Measurements from ENCODE around the gene PDE4D.
"Not testable (repeated sequence)": the region's sequence is repeated elsewhere in the genome, so short reads cannot be mapped to it uniquely, and the experiment has no call there.

PDE4D gene

DNA sequence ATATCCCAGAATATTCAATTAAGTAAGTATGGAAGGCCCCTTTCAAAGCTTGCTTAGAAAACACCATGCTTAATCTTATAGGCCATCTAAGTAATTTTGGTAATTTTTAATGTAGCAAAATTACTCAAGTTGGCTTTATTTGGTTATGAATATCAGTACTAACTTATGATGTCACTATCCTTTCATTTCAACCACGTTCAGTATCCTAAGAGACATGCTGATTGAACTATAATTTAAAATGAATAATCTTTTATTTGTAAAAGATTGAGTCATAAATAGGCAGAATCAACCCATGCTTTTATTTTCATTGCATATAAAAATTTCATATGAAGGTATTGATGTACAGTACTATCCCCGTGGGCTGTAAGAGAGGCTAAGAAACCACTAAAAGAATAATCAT, 923.7 kb downstream of the PDE4D start:
- DNase-seq (ENCODE audit: low read depth in 2 of 2) = no peak

DNA sequence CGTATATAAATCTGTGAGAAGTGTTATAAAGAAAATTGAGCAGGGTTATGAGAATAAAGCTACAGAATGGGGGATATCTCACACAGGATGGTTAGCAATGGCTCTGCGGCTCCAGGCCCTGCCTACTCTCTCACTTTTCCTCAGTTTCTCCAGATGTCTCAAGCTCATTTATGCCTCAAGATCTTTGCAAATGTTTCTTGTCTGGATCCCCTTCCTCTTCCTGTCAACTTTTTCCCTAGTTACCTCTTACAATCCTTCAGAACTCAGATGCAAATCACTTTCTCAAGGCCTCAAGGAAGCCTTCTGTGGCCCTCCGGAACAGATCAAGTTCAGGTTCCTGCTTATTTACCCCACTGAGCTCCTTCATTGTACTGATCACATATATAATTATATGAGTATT, 924.3 kb downstream of the PDE4D start:
- no peak for DNase-seq (ENCODE audit: low read depth in 2 of 2)

DNA sequence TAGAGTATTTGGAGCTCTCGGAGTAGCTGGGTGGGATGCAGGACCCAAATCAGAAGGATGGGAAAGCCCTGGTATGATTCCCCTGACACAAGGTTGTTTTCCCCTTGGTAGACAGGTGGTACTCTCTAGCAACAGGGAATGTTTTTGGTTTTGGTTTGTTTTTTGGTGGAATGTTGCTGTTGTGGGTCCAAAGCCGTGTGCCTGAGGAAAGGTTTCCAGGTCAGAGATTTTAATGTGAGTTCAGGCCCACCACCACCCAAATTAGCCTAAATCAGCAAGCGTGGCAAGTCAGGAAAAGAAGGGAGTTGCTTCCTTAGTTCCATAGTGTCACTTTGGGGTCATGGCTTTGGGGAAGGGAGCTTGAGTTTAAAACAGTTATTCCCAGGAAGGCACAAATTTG, 925.2 kb downstream of the PDE4D start:
- DNase-seq (ENCODE audit: low read depth in 2 of 2) = no peak

DNA sequence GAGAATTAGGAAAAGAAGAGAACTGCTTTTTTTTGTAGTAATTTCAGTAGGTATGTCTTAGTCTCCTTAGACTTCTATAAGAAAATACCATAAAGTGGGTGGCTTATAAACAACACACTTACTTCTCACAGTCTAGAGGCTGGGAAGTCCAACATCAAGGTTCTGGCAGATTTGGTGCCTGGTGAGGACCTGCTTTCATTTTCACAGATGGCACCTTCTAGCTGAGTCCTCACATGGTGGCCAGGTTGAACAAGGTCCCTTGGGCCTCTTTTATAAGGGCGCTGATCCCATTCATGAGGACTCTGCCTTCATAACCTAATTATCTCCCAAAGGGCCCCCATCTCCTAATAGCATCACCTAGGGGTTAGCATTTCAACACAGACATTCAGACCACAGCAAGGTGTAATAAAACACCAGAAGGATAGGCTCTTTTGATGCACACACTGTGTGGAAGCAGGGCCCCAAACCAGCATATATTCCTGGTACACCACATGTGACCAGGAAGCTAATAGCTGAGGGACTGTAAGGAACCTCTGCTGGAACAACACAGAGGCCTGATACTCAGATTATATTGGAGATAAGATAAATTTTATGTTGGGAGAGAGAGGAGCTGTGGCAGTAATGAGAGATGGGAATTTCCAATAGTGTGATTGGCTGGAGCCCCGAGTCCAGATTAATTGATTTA, 925.8 kb downstream of the PDE4D start:
- DNase-seq (ENCODE audit: low read depth in 2 of 2) = no peak

GRCh38 chr5:58965677-58966414, 927.7 kb downstream of the PDE4D start:
- DNase-seq (ENCODE audit: low read depth in 2 of 2) = no peak

- DNase-seq (ENCODE audit: low read depth in 2 of 2) = no peak
Measured at GRCh38 chr5:58963821-58964220, 929.7 kb downstream of the PDE4D start.

DNA sequence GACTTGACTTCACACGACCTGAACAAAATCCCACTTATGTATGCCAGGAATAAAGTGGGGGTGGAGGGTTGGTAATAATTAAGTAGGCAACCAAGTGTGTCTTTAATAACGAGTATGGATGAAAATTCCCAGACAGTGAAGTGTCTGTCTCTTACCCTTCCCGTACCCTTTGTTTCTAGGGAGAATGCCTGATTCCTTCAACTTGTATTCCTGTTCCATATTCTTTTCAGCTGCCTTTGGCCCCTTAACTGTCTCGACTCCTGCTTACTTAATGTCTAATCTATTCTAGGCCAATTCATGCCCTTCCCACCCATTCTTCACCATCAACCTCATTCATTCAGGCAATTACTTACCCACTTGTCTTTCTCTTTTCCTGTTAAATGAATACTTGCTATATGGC, 930.2 kb downstream of the PDE4D start:
- DNase-seq (ENCODE audit: low read depth in 2 of 2) = no peak

DNA sequence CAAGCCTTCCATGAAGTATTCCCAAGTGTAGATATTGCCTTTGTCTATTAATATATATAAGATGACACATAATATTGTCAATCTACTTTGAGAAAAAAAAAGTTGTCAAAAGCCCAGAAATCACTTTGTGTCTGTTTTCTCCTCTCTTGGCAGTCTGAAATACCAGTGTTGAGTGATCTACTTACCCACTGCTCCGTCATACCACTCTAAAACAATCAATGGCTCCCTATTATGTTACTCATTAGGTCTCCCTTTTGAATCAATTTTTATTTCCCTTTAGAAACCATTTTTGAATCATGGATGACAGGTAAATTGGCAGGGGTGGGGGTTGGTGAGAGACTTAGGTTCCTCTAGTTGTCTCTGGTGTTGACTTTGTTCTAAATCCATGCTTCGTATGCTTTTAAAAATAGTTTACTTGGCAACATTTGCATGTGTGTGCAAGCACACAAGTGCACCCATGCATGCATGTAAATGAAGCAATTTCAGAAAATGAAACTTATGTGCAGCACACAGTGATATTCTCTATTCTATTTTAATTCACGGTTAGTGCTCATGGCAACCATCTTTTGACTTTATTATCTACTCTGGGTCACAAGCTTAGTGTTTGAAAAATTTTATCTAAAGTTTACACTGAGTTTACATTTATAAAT, 931.8 kb downstream of the PDE4D start:
- no peak for DNase-seq (ENCODE audit: low read depth in 2 of 2)

GRCh38 chr5:58958701-58959100, 934.8 kb downstream of the PDE4D start:
- DNase-seq (ENCODE audit: low read depth in 2 of 2) = no peak

DNA sequence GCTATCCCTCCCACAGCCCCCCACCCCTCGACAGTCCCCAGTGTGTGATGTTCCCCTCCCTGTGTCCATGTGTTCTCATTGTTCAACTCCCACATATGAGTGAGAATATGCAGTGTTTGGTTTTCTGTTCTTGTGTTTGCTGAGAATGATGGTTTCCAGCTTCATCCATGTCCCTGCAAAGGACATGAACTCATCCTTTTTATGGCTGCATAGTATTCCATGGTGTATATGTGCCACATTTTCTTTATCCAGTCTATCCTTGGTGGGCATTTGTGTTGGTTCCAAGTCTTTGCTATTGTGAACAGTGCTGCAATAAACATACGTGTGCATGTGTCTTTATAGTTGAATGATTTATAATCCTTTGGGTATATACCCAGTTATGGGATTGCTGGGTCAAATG, 940.3 kb downstream of the PDE4D start:
- not testable (repeated sequence) for DNase-seq (ENCODE audit: low read depth in 2 of 2)

DNA sequence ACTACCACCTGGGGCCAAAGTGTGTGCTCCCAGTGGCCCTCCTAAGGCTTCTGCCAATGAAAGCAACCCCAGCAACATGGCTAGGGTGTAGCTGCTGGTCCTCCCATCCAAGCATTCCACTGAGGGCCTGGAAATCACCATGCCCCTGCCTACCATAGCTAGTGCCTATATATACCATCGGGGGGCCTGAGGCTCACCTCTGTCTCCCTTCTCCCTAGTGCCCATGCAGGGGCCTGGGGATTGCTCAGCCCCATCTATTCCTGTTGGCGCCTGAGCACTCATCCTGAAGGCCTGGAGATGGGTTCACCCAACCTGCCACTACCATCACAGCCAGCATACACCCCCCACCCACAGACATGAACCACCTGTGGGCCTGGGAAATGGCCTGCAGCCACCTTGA, 943.3 kb downstream of the PDE4D start:
- DNase-seq (ENCODE audit: low read depth in 2 of 2) = no peak

DNA sequence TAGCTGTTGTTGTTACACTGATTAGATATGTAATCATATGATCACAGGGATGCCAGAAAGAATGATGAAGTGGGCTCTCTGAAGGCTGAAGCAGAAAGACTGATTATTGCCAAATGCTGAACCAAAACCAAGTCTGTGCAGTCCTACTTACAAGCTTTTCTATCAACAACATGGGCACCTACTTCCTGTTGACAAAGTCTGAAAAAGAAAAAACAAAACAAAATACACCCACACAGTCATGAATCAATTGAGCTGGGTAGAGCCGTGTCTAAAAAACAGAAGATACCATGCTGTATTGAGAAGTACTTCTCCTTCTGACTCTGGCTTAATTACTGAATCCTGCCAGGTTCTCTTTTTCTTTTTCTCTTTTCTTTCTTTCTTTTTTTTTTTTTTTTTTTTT, 947.3 kb downstream of the PDE4D start:
- no peak for DNase-seq (ENCODE audit: low read depth in 2 of 2)

DNA sequence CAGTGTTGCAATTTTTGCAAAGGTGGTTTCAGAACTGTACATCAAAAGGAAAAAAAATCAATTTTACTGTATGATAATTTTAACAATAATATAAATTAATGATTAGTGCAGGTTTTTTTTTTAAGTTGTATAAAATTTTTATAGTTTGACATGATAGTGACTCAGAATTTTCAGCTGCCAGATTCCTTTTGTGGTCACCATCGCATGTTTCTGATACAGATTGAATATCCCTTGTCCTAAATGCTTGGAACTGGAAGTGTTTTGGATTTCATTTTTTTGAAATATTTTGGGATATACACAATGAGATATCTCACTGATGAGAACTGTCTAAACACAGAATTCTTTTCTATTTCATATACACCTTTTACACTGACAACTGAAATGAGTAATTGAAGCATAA, 949.3 kb downstream of the PDE4D start:
- DNase-seq (ENCODE audit: low read depth in 2 of 2) = no peak

DNA sequence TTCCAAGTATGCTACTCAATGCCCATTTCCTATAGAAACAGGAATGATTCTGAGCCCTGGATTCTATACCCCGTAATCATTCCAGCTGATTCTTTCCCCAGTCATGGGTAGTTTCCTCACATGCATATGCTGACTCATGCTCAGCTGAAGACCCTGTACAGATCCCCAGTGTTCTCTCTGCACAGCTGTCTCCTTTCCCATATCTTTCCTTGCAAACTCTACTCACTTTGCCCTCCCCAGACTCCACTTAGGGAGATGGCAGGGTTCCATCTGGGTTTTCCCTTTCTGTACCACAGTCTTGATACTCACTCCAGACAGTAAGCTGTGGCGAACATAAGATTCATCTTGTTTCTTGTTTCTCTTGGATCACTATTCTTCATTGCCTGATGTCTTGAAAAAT, 953.1 kb downstream of the PDE4D start:
- DNase-seq (ENCODE audit: low read depth in 2 of 2) = no peak

DNA sequence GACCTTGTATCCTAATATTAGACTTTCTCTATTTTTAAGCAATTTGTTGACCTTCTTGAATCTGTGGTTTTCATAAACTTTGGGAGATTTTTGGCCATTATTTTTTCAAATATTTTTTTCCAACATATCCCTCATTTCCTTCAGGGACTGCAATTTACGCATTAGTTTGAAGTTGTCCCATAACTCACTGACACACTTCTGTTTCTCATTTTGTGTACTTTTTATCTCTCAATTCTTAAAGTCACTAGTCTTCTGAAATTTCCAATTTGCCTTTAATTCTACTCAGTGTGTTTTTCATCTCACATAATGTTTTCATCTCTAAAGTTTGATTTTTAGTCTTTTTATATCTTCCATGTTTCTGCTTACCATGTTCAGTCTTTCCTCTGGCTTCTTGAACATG, 953.9 kb downstream of the PDE4D start:
- no peak for DNase-seq (ENCODE audit: low read depth in 2 of 2)

DNA sequence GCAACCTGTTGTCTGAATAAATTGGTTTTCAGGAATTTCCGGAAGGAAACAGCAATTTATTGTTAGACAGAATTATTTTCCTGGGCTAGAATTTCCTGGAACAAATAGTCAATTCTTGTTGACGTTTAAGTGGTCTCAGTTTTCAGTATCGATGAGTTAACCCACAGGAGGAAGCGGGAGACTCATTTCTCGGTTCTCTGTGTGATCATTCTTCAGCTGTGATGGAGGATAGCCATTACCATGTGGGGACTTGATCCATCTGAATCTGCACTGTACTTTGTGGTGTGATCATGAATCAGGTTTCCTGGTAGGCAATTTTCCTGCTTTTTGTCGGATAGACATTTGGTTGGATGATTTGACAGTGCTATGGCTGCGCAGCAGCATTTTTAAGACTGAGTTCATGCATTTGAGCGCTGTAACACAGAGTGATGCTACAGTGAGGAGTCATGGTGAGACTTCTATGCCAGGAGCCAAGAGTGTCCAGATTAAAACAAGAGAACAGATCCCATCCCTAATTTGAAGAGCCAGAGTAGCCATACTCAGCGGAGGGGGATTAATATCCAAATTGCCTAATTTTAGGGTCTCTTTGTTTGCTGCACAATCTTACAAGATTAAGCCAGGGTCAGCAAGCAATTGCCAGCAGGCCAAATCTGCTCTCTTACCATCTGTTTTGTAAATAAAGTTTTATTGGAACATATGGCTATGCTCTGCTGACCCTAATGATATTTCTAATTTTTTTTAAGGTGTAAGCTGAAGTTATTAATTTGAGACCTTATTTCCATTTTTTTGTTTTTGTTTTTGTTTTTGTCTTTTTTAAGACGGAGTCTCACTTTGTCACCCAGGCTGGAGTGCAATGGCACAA, 954.7 kb downstream of the PDE4D start:
- no peak for DNase-seq (ENCODE audit: low read depth in 2 of 2)

DNA sequence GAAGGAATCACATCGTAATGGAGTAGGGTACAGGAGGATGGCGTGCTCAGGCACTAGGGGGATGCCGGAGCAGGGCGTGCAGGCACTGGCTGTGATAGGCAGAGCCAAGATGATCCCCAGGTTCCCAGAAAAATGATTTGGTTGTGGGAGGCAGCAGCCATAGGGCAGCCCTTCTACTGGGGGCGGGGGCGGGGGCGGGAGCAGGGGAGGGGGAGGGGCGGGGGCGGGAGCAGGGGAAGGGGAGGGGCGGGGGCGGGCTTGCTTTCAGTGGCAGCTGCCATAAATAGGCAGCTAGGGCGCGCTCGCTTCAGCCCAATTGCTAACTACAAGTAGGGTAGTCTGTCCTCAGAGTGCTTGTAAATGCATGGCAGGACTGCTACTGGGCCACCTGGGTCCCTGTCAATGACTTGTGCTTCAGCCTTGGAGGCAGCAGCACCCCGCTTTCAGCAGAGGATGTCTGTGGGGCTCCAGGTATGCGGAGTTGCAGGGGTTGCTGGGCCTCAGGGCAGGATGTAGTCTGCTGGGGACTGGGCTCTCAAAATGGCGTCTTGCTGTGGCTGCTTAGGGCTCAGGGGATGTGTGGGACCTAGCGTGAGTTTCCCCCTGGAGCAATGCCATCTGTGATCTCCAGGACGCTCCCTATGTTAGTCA, 956.4 kb downstream of the PDE4D start:
- DNase-seq (ENCODE audit: low read depth in 2 of 2) = no peak

DNA sequence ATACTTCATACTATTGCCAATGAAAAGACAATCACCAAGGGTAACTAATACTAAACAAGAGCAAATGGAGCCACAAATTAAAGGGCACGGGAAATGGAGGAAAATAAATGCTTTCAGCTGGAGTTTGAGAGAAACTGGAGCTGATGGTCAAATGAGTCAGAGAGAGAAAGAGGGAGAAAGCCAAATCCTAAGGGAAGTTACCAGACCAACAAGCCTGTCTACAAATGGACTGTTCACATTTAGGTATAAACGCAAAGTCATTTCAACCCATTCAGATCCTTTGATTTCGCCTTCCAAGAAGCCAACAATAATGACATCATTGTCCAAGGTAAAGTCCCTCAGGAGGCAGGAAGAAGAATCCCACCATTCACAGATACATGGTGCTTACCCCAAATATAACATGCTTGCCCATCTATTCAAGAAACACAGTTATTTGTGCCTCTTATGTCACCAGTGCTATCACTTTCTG, 958.9 kb downstream of the PDE4D start:
- DNase-seq (ENCODE audit: low read depth in 2 of 2) = no peak

DNA sequence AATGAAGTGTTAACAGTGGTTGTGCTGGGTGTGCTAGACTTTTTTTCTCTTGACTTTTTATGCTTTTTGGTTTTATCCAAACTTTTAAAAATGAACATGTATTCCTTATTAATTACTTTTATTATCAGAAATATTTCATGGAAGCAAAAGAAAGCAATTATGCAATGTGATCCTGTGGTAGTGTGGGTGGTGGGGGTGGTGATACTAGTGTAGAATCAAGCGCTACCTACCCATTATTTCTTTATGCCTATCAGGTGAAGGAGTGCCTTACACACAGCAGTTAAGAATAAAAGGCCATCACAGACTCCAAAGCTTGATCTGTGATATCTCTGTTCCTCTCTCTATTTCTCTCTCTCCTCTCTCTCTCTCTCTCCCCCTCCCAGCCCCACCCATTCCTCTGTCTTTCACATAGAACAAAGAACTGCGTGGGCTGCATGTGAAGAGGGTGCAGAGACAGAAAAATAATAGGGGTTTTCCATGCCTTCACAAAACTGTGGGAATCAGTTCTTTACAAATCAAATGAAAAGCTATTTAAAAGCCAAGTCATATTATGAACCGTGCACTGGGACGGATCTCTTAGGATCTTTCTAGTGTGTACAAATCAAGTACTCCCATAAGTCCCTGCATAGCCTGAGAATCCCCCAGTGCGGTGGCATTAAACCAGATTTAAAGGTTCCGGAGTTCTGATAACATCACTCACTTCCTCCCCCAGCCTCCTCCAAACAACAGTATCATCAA, 959.5 kb downstream of the PDE4D start:
- DNase-seq (ENCODE audit: low read depth in 2 of 2) = no peak

GRCh38 chr5:58932057-58932612, 961.4 kb downstream of the PDE4D start:
- no peak for DNase-seq (ENCODE audit: low read depth in 2 of 2)

DNA sequence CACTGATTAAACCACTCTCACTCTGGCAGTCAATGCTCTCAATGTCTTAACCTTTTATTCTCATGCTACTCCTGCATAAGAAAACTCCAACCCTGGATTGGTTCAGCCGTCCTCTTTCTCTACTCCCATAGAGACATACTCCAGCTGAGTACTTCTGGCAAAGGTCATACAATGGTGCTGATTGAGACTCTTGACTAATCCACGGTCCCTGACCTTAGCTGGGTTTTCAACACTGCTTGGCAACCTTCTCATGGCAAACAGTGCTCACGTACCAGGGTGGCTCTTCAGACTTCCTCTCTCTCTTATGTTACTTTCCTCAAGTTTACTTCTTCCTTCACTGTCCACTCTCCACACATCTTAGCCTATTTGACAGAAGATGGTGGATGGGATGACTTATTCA, 963.0 kb downstream of the PDE4D start:
- no peak for DNase-seq (ENCODE audit: low read depth in 2 of 2)

All from stimulated activated CD8-positive, alpha-beta memory T cell treated with anti-CD3 and anti-CD28 coated beads, Interleukin-2, amount 100 ng/mL, for 1 hour (primary cell).